Endothelial cell of umbilical vein (primary cell): ENCODE data around the gene HSPB1.

Source experiments
- EZH2 ChIP-seq: IDR thresholded peaks from 2 replicates; pipeline ENCODE4 v1.6.1; 2012; ENCODE audit warnings: borderline replicate concordance, low read depth, mild to moderate bottlenecking, moderate library complexity, low read length, inconsistent platforms; ENCODE audit not compliant: severe bottlenecking
- FOS ChIP-seq: IDR thresholded peaks from 2 replicates; pipeline ENCODE4 v1.6.1; 2011; ENCODE audit warnings: mild to moderate bottlenecking, low read length, moderate library complexity, borderline replicate concordance; ENCODE audit not compliant: insufficient read depth
- POLR2A ChIP-seq: IDR thresholded peaks from 2 replicates; pipeline ENCODE4 v1.6.1; 2012; ENCODE audit warnings: low read depth, mild to moderate bottlenecking, control low read depth, low read length
- POLR2AphosphoS5 ChIP-seq: IDR thresholded peaks from 2 replicates; pipeline ENCODE4 v1.6.1; 2012; ENCODE audit warnings: low read depth, mild to moderate bottlenecking, control low read depth, low read length, moderate library complexity; ENCODE audit not compliant: insufficient read depth
- TF ChIP-seq, protein P1 (sequence below), 2 donors: IDR thresholded peaks; 1 replicate in 1 of 2; 2 replicates in 1 of 2; pipeline ENCODE4 v1.5.1; 2011; ENCODE audit warnings: low read length in 2 of 2, mild to moderate bottlenecking in 2 of 2, moderate library complexity in 2 of 2, control low read depth in 1 of 2, inconsistent platforms in 1 of 2, low read depth in 1 of 2; ENCODE audit not compliant: insufficient read depth in 1 of 2; ENCODE audit errors: extremely low read depth in 1 of 2

DNA sequence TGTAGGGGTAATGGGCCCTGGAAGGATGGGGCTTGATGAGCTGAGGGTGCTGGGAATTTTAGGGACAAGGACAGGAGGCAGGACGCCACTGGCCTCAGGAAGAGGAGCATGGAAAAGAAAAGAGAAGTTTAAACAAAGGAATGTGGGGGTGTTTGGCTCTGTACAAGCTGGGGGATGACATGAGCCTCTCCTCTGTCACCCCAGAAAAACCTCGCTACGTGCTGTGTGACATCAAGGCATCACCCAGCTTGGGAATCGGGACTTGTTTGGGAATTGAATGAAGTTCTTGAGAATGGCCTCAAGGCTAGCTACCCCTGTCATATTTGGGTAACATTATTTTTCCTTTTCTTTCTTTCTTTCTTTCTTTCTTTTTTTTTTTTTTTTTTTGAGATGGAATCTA, 47.7 kb upstream of the HSPB1 start:
- TF ChIP-seq, protein P1, sequence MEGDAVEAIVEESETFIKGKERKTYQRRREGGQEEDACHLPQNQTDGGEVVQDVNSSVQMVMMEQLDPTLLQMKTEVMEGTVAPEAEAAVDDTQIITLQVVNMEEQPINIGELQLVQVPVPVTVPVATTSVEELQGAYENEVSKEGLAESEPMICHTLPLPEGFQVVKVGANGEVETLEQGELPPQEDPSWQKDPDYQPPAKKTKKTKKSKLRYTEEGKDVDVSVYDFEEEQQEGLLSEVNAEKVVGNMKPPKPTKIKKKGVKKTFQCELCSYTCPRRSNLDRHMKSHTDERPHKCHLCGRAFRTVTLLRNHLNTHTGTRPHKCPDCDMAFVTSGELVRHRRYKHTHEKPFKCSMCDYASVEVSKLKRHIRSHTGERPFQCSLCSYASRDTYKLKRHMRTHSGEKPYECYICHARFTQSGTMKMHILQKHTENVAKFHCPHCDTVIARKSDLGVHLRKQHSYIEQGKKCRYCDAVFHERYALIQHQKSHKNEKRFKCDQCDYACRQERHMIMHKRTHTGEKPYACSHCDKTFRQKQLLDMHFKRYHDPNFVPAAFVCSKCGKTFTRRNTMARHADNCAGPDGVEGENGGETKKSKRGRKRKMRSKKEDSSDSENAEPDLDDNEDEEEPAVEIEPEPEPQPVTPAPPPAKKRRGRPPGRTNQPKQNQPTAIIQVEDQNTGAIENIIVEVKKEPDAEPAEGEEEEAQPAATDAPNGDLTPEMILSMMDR (IDR thresholded peaks at IDR 0.05; ENCODE audit: extremely low read depth in 1 of 2, insufficient read depth in 1 of 2, low read depth in 1 of 2, low read length in 2 of 2) = no peak
- no peak for TF ChIP-seq EZH2
- TF ChIP-seq POLR2A = no peak
- TF ChIP-seq POLR2AphosphoS5 = no peak
- no peak for TF ChIP-seq FOS
